SK-N-SH (cell line): ENCODE data around the gene BBS5. TPM values are rescaled to one million over a fixed set of nuclear protein-coding genes. Genes with fewer than 3 reads are reported as not detected.
A peak's percentile ranks its signal among the peaks of the same experiment; 100 is the strongest.

Source experiments
- CTCF ChIA-PET: fragments of 300-600, 350-600 bp; formaldehyde crosslinking; extraction: SDS; loops from one replicate; lab custom pipeline; 2021; lab: Yijun Ruan, JAX
- POLR2A ChIA-PET: fragments of 350-600 bp; sonication (Branson Sonifier 250); formaldehyde crosslinking; extraction: SDS; loops from one replicate; lab custom pipeline; 2020; ENCODE audit warnings: antibody characterized with exemption, inconsistent platforms; lab: Yijun Ruan, JAX
- DNase-seq: peaks from one replicate; pipeline ENCODE4 v3.0.0; 2012
- H2AFZ ChIP-seq: fragments of 200-600 bp; sonication (generic); 2 replicates; pipeline ENCODE4 v1.8.1; 2016; ENCODE audit warnings: antibody characterized with exemption, mild to moderate bottlenecking, low read depth
- H3F3A ChIP-seq: fragments of 200-600 bp; sonication (generic); replicated peaks from 2 replicates; pipeline ENCODE3; 2016; ENCODE audit warnings: antibody characterized with exemption, mild to moderate bottlenecking; ENCODE audit not compliant: insufficient read depth
- H3K27ac ChIP-seq, 2 experiments: fragments of 200-500 bp in 1 of 2; fragments of 200-600 bp in 1 of 2; sonication (Bioruptor generic) in 1 of 2; sonication (generic), shearing (Covaris generic) in 1 of 2; 2 replicates each; pipeline versions ENCODE4 v1.5.1 to v1.6.1; 2014 to 2016; ENCODE audit warnings: low read depth in 2 of 2, inconsistent platforms in 1 of 2, low read length in 1 of 2, mild to moderate bottlenecking in 1 of 2, mixed read lengths in 1 of 2
- H3K27me3 ChIP-seq: fragments of 200-600 bp; sonication (generic), shearing (Covaris generic); 2 replicates; pipeline ENCODE4 v1.6.1; 2016; ENCODE audit warnings: mixed run types; ENCODE audit not compliant: insufficient read depth
- H3K36me3 ChIP-seq, 2 experiments: fragments of 200-500 bp in 1 of 2; fragments of 200-600 bp in 1 of 2; sonication (Bioruptor generic) in 1 of 2; sonication (generic) in 1 of 2; replicated peaks in 1 of 2; 2 replicates each; pipeline versions ENCODE3 to v1.5.1; 2014 to 2016; ENCODE audit warnings: low read length in 1 of 2, mild to moderate bottlenecking in 1 of 2; ENCODE audit not compliant: insufficient read depth in 2 of 2, control insufficient read depth in 1 of 2
- H3K4me1 ChIP-seq, 2 experiments: fragments of 200-500 bp in 1 of 2; fragments of 200-600 bp in 1 of 2; sonication (Bioruptor generic) in 1 of 2; sonication (generic), shearing (Covaris generic) in 1 of 2; 2 replicates each; pipeline versions ENCODE4 v1.5.1 to v1.6.1; 2014 to 2016; ENCODE audit warnings: low read depth in 1 of 2, low read length in 1 of 2, mixed run types in 1 of 2; ENCODE audit not compliant: insufficient read depth in 2 of 2, control insufficient read depth in 1 of 2
- H3K4me2 ChIP-seq: fragments of 200-600 bp; sonication (generic), shearing (Covaris generic); 2 replicates; pipeline ENCODE4 v1.6.1; 2017; ENCODE audit warnings: mixed run types
- H3K4me3 ChIP-seq, 2 experiments: fragments of 200-500 bp in 1 of 2; fragments of 200-600 bp in 1 of 2; sonication (Bioruptor generic) in 1 of 2; sonication (generic), shearing (Covaris generic) in 1 of 2; 2 replicates each; pipeline versions ENCODE4 v1.5.1 to v1.8.1; 2014 to 2016; ENCODE audit warnings: low read depth in 2 of 2, inconsistent platforms in 1 of 2, low read length in 1 of 2, mild to moderate bottlenecking in 1 of 2, mixed read lengths in 1 of 2, moderate library complexity in 1 of 2
- H3K79me2 ChIP-seq: fragments of 200-600 bp; sonication (generic); 2 replicates; pipeline ENCODE4 v1.8.1; 2017; ENCODE audit warnings: mild to moderate bottlenecking; ENCODE audit not compliant: insufficient read depth
- H3K9ac ChIP-seq: fragments of 200-600 bp; sonication (generic); 2 replicates; pipeline ENCODE4 v1.6.1; 2017; ENCODE audit warnings: mixed run types
- H3K9me2 ChIP-seq: fragments of 200-600 bp; sonication (generic); 2 replicates; pipeline ENCODE4 v1.6.1; 2017; ENCODE audit warnings: mixed run types
- H3K9me3 ChIP-seq: fragments of 200-600 bp; sonication (generic); 2 replicates; pipeline ENCODE4 v1.6.1; 2017; ENCODE audit warnings: mixed run types, mild to moderate bottlenecking, moderate library complexity
- H4K20me1 ChIP-seq: fragments of 200-600 bp; sonication (generic); 2 replicates; pipeline ENCODE4 v1.6.1; 2017; ENCODE audit warnings: mild to moderate bottlenecking, mixed run types; ENCODE audit not compliant: insufficient read depth
- CHD2 ChIP-seq: fragments of 150-350 bp; IDR thresholded peaks from 2 replicates; pipeline ENCODE4 v1.6.1; 2018; ENCODE audit warnings: low read length; ENCODE audit not compliant: partially characterized antibody
- EP300 ChIP-seq, 2 experiments: IDR thresholded peaks; 2 replicates each; pipeline versions ENCODE4 v1.4.0 to v1.6.1; 2012; ENCODE audit warnings: borderline replicate concordance in 1 of 2, low read depth in 1 of 2, low read length in 1 of 2
- EZH2phosphoT487 ChIP-seq: fragments of 200-600 bp; sonication (generic); IDR thresholded peaks from 2 replicates; pipeline ENCODE4 v1.6.1; 2017; ENCODE audit warnings: low read depth, mixed run types, mild to moderate bottlenecking, antibody characterized with exemption, moderate library complexity, borderline replicate concordance
- FOSL2 ChIP-seq: IDR thresholded peaks from 2 replicates; pipeline ENCODE4 v1.4.0; 2012; ENCODE audit warnings: low read depth, mild to moderate bottlenecking, moderate library complexity, borderline replicate concordance
- GABPA ChIP-seq: IDR thresholded peaks from 2 replicates; pipeline ENCODE4 v1.4.0; 2012; ENCODE audit warnings: low read depth, mild to moderate bottlenecking
- JUND ChIP-seq: IDR thresholded peaks from 2 replicates; pipeline ENCODE4 v1.4.0; 2012
- MAX ChIP-seq: IDR thresholded peaks from 2 replicates; pipeline ENCODE4 v1.4.0; 2012; ENCODE audit warnings: low read depth
- NFIC ChIP-seq: IDR thresholded peaks from 2 replicates; pipeline ENCODE4 v1.4.0; 2012; ENCODE audit warnings: borderline replicate concordance
- NRF1 ChIP-seq: IDR thresholded peaks from 2 replicates; pipeline ENCODE4 v1.6.1; 2012; ENCODE audit warnings: low read depth, mild to moderate bottlenecking, low read length
- POLR2AphosphoS5 ChIP-seq: IDR thresholded peaks from 2 replicates; pipeline ENCODE4 v1.6.1; 2012; ENCODE audit warnings: low read depth, low read length
- RFX5 ChIP-seq: IDR thresholded peaks from 2 replicates; pipeline ENCODE4 v1.6.1; 2012; ENCODE audit warnings: mild to moderate bottlenecking, improper control_type of control experiment, low read length
- RXRA ChIP-seq: IDR thresholded peaks from 2 replicates; pipeline ENCODE4 v1.4.0; 2012; ENCODE audit warnings: low read depth, mild to moderate bottlenecking, borderline replicate concordance
- SMC3 ChIP-seq: IDR thresholded peaks from 2 replicates; pipeline ENCODE4 v1.6.1; 2012; ENCODE audit warnings: low read depth, low read length, improper control_type of control experiment
- TAF1 ChIP-seq: IDR thresholded peaks from 2 replicates; pipeline ENCODE4 v1.6.1; 2012; ENCODE audit warnings: low read depth, mild to moderate bottlenecking, low read length, moderate library complexity, borderline replicate concordance
- TCF12 ChIP-seq: IDR thresholded peaks from 2 replicates; pipeline ENCODE4 v1.4.0; 2012
- WGBS: methylation state at CpG from one replicate; pipeline ENCODE4 v1.1.6; 2017; ENCODE audit warnings: low lambda C conversion rate; 5-methylcytosine and 5-hydroxymethylcytosine counted together
- polyA plus RNA-seq, 3 experiments: library from polyadenylated mRNA; depleted of rRNA; stranded (reverse); fragments of >200 nt; gene quantifications; 2 replicates each; pipeline ENCODE4 v1.2.3, GENCODE V29; 2012

Gene BBS5
- polyA plus RNA-seq, 1 of the 3 experiments (the other 2 are of a cell fraction), result 3.8 TPM

DNA sequence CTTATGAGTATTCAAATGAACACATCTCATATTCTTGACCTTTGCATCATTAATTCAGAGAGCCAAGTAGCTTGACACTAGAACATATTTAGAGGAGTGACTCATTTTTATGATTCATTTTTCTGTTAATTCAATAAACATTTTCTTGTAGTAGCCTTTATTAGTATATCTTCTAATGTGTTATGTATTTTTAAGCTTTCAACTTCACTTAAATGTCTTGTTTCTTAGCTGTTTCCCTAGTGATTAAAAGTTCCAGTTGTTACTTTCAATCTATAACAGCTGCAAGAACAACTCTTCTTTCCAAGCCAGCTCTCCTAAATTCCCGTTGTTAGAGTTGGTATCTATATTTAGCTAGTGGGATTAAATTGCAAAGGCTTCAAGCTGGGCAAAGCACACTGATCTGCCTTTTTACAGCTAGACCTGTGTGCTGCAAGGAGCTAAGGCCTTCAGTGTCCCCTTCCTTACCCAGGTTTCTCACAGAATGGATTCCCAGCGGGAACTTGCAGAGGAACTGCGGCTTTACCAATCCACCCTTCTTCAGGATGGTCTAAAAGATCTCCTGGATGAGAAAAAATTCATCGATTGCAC, 30.1 kb downstream of the BBS5 start, which contains the start of gene KLHL41:
Gene KLHL41, plus strand, starts transcription at position 405 of the 588 bp plus-strand sequence. Its CDS starts 77 bp downstream, at position 482.
- peak within 1 kb of the TSS; percentile 44; the same call in 1 of the 2 replicates for H3K4me2 ChIP-seq
- H3K4me1 ChIP-seq, result 0 out of 4 replicates have a peak, but pooled peaks cover 0 to 9% of the 10 kb centered on the region in 2 experiments
- WGBS, result 74% methylated on average over 4 of the region's 4 CpGs
- peaks cover 17% of the 10 kb centered on the region for H3F3A ChIP-seq
- H3K27ac ChIP-seq, result peak within 1 kb of the TSS in 1 of 2 experiments; percentile 48; a peak in 3 of 4 replicates
- CTCF ChIA-PET, result no interaction called here
- no peak within 1 kb of the TSS; the same call in 1 of the 2 replicates for H3K9ac ChIP-seq
- H2AFZ ChIP-seq, result no peak within 1 kb of the TSS; the same call in 1 of the 2 replicates
- no peaks in the 10 kb centered on the region for H4K20me1 ChIP-seq
- POLR2A ChIA-PET, result no interaction called here
- H3K4me3 ChIP-seq, result no peak within 1 kb of the TSS; a peak in 1 of 4 replicates
- no peaks in the 10 kb centered on the region for H3K79me2 ChIP-seq
- TF ChIP-seq FOSL2 (peak; percentile 72; the same call in 1 of the 2 replicates), JUND (peak; percentile 32; the same call in 1 of the 2 replicates), EZH2phosphoT487 (no peak)
- TF ChIP-seq, all 33 proteins: peak for 2
- Histone ChIP-seq H3K9me3 (no peaks in the 10 kb centered on the region), H3K9me2 (no peaks in the 10 kb centered on the region), H3K36me3 (peaks cover 0 to under 1% of the 10 kb centered on the region in 2 experiments), H3K27me3 (no peaks in the 10 kb centered on the region)
- no peak for DNase-seq

DNA sequence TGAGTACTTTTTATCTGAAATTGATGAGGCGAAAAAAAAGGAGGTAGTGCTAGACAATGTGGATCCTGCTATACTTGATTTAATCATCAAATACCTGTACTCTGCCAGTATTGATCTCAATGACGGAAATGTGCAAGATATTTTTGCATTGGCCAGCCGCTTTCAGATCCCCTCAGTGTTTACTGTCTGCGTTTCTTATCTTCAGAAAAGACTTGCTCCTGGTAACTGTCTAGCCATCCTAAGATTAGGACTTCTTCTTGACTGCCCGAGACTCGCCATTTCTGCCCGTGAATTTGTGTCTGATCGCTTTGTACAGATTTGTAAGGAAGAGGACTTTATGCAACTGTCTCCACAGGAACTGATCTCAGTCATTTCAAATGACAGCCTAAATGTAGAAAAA, 30.7 kb downstream of the BBS5 start:
- Histone ChIP-seq H3K79me2 (no peaks in the 10 kb centered on the region), H3K9me3 (no peaks in the 10 kb centered on the region), H3K9ac (no peak overlapping the region), H3K27me3 (no peaks in the 10 kb centered on the region), H3K4me3 (no peak overlapping the region), H3K36me3 (no peaks in the 10 kb centered on the region), H3K4me1 (0 out of 4 replicates have a peak, but pooled peaks cover 0 to 9% of the 10 kb centered on the region in 2 experiments), H3K4me2 (peak overlapping the region; percentile 44; the same call in 1 of the 2 replicates), H3F3A (peaks cover 17% of the 10 kb centered on the region), H4K20me1 (no peaks in the 10 kb centered on the region), H3K9me2 (no peaks in the 10 kb centered on the region), H2AFZ (no peak overlapping the region), H3K27ac (peak overlapping the region in 1 of 2 experiments; percentile 48; a peak in 3 of 4 replicates)
- WGBS, result 98% methylated on average over 8 of the region's 8 CpGs
- CTCF ChIA-PET, result no interaction called here
- no peak for DNase-seq
- TF ChIP-seq MAX, result no peak
- no peak for TF ChIP-seq EZH2phosphoT487
- TF ChIP-seq POLR2AphosphoS5, result no peak
- POLR2A ChIA-PET, result no interaction called here

GRCh38 chr2:169510496-169510895, 31.2 kb downstream of the BBS5 start:
- TF ChIP-seq TCF12, result no peak
- no peak for TF ChIP-seq FOSL2
- TF ChIP-seq EP300 (IDR thresholded peaks at IDR 0.05; ENCODE audit: borderline replicate concordance in 1 of 2, low read depth in 1 of 2, low read length in 1 of 2), result no peak
- TF ChIP-seq NRF1, result no peak
- no peak for TF ChIP-seq RFX5
- TF ChIP-seq EZH2phosphoT487, result no peak
- no peak for TF ChIP-seq CHD2
- no peak for TF ChIP-seq TAF1
- TF ChIP-seq GABPA, result no peak
- no peak for TF ChIP-seq RXRA
- TF ChIP-seq SMC3, result no peak
- TF ChIP-seq NFIC, result no peak
- TF ChIP-seq, all 33 proteins: peak for 0
- no peaks in the 10 kb centered on the region for H3K9me3 ChIP-seq
- H3K4me3 ChIP-seq, result no peak overlapping the region
- ChIA-PET POLR2A (no interaction called here), CTCF (no interaction called here)
- no peaks in the 10 kb centered on the region for H3K79me2 ChIP-seq
- no peaks in the 10 kb centered on the region for H3K36me3 ChIP-seq
- H3K9me2 ChIP-seq, result no peaks in the 10 kb centered on the region
- whole genome bisulfite sequencing, result 100% methylated on average over 4 of the region's 4 CpGs
- H3F3A ChIP-seq, result peaks cover 17% of the 10 kb centered on the region
- DNase-seq, result no peak
- H3K4me2 ChIP-seq, result no peak overlapping the region
- H4K20me1 ChIP-seq, result no peaks in the 10 kb centered on the region
- 0 out of 4 replicates have a peak, but pooled peaks cover 0 to 9% of the 10 kb centered on the region in 2 experiments for H3K4me1 ChIP-seq
- no peak overlapping the region for H3K27ac ChIP-seq
- no peak overlapping the region for H2AFZ ChIP-seq
- no peak overlapping the region for H3K9ac ChIP-seq
- H3K27me3 ChIP-seq, result no peaks in the 10 kb centered on the region
